OCI-LY3 (cell line): ENCODE results near the gene CMSS1.

ENCODE experiments used
- H2AFZ ChIP-seq: fragments of 200-600, 300-600 bp; shearing (Covaris generic); 2 replicates; pipeline ENCODE4 v1.6.0; 2014; ENCODE audit warnings: antibody characterized with exemption, low read depth, low read length
- H3K27ac ChIP-seq: fragments of 200-600, 300-600 bp; sonication (generic); 2 replicates; pipeline ENCODE4 v1.5.1; 2014; ENCODE audit warnings: mild to moderate bottlenecking, low read length, moderate library complexity, mixed read lengths
- H3K27me3 ChIP-seq: fragments of 200-600, 300-600 bp; sonication (generic); 2 replicates; pipeline ENCODE4 v1.6.1; 2014; ENCODE audit warnings: low read depth, low read length, mixed read lengths
- H3K36me3 ChIP-seq: fragments of 200-600, 300-600 bp; sonication (generic); replicated peaks from 2 replicates; pipeline ENCODE3; 2014; ENCODE audit warnings: low read depth, low read length, mixed read lengths
- H3K4me1 ChIP-seq: fragments of 300-600, 200-600 bp; sonication (generic); 2 replicates; pipeline ENCODE4 v1.6.1; 2014; ENCODE audit warnings: low read length, mixed read lengths
- H3K4me2 ChIP-seq: fragments of 200-600, 300-600 bp; sonication (generic); 2 replicates; pipeline ENCODE4 v1.6.1; 2014; ENCODE audit warnings: low read length, mixed read lengths
- H3K4me3 ChIP-seq: fragments of 300-600, 200-600 bp; sonication (generic); 2 replicates; pipeline ENCODE4 v1.5.1; 2014; ENCODE audit warnings: antibody characterized with exemption, mild to moderate bottlenecking, low read length, moderate library complexity
- H3K79me2 ChIP-seq: fragments of 300-600, 200-600 bp; shearing (Covaris generic); 2 replicates; pipeline ENCODE4 v1.6.1; 2014; ENCODE audit warnings: mild to moderate bottlenecking, low read length, mixed read lengths
- H3K9ac ChIP-seq: fragments of 300-600, 200-600 bp; shearing (Covaris generic); 2 replicates; pipeline ENCODE4 v1.6.0; 2014; ENCODE audit warnings: mild to moderate bottlenecking, low read length, moderate library complexity
- H3K9me3 ChIP-seq: fragments of 200-600, 300-600 bp; shearing (Covaris generic); 2 replicates; pipeline ENCODE4 v1.6.1; 2014; ENCODE audit warnings: low read length, mixed read lengths; ENCODE audit not compliant: insufficient read depth
- H4K20me1 ChIP-seq: fragments of 200-600, 300-600 bp; sonication (generic); 2 replicates; pipeline ENCODE4 v1.6.1; 2016; ENCODE audit warnings: low read length, mixed read lengths; ENCODE audit not compliant: insufficient read depth
- EZH2phosphoT487 ChIP-seq: fragments of 200-600 bp; shearing (Covaris generic); IDR thresholded peaks from 2 replicates; pipeline ENCODE4 v1.6.1; 2018; ENCODE audit warnings: antibody characterized with exemption, mixed run types, low read depth
- TF ChIP-seq, protein P1 (sequence below): fragments of 200-600, 300-600 bp; sonication (generic); IDR thresholded peaks from 2 replicates; pipeline ENCODE4 v1.5.1; 2014; ENCODE audit warnings: antibody characterized with exemption, low read length, low read depth

The CMSS1 gene

DNA sequence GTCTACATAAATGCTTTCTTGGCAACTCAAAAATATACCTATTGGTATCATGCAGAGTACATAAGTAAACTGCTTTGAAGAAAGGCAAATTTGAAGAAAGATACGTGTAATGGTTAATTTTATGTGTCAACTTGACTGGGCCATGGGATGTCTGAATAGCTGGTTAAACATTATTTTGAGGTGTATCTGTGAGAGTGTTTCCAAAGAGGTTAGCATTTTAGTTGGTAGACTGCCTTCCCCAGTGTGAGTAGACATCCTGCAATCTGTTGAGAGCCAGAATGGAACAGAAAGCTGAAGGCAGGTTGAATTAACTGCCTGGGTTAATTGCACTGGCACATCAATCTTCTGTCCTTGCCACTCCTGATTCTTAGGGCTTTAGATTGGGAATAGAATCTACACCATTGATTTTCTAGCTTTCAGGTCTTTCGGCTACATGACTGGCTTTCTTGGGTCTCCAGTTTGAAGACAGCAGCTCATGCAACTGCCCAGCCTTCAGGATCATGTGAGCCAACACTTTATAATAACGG, 98.3 kb downstream of the CMSS1 start:
- H3K9ac ChIP-seq: no peak overlapping the region
- no peaks in the 10 kb centered on the region for H4K20me1 ChIP-seq
- H3K27me3 ChIP-seq: no peaks in the 10 kb centered on the region
- no peak overlapping the region for H2AFZ ChIP-seq
- TF ChIP-seq, protein P1, sequence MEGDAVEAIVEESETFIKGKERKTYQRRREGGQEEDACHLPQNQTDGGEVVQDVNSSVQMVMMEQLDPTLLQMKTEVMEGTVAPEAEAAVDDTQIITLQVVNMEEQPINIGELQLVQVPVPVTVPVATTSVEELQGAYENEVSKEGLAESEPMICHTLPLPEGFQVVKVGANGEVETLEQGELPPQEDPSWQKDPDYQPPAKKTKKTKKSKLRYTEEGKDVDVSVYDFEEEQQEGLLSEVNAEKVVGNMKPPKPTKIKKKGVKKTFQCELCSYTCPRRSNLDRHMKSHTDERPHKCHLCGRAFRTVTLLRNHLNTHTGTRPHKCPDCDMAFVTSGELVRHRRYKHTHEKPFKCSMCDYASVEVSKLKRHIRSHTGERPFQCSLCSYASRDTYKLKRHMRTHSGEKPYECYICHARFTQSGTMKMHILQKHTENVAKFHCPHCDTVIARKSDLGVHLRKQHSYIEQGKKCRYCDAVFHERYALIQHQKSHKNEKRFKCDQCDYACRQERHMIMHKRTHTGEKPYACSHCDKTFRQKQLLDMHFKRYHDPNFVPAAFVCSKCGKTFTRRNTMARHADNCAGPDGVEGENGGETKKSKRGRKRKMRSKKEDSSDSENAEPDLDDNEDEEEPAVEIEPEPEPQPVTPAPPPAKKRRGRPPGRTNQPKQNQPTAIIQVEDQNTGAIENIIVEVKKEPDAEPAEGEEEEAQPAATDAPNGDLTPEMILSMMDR: no peak
- no peak for TF ChIP-seq EZH2phosphoT487
- no peak overlapping the region for H3K4me2 ChIP-seq
- no peaks in the 10 kb centered on the region; the same call in 1 of the 2 replicates for H3K79me2 ChIP-seq
- no peaks in the 10 kb centered on the region for H3K9me3 ChIP-seq
- H3K4me1 ChIP-seq: no peaks in the 10 kb centered on the region
- H3K27ac ChIP-seq: no peak overlapping the region
- no peaks in the 10 kb centered on the region for H3K36me3 ChIP-seq
- no peak overlapping the region for H3K4me3 ChIP-seq

DNA sequence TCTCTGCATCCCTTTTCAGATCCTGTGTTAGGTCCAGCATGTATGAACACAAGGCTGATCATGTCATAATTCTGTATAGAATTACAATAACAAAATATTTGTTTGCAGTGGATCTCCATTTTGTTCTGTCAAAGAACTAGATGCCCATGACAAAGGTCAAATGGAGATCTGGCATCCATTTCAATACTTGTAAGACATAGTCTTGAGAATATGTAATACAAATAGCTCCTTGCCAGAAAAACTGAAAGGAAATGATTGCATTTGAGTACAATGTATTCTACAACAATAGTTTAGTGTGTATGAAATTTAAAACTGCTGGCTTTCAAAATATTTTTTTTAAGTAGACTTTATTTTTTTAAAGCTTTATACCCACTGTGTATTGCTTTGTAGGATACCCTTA, 101.1 kb downstream of the CMSS1 start:
- H3K4me3 ChIP-seq: no peak overlapping the region
- H3K79me2 ChIP-seq: no peaks in the 10 kb centered on the region; the same call in 1 of the 2 replicates
- no peaks in the 10 kb centered on the region for H3K27me3 ChIP-seq
- H4K20me1 ChIP-seq: no peaks in the 10 kb centered on the region
- no peak overlapping the region for H3K27ac ChIP-seq
- TF ChIP-seq EZH2phosphoT487: no peak
- TF ChIP-seq, protein P1: no peak
- H3K4me2 ChIP-seq: no peak overlapping the region
- H3K9ac ChIP-seq: no peak overlapping the region
- H3K36me3 ChIP-seq: no peaks in the 10 kb centered on the region
- no peak overlapping the region for H2AFZ ChIP-seq
- H3K9me3 ChIP-seq: no peaks in the 10 kb centered on the region
- H3K4me1 ChIP-seq: no peaks in the 10 kb centered on the region

DNA sequence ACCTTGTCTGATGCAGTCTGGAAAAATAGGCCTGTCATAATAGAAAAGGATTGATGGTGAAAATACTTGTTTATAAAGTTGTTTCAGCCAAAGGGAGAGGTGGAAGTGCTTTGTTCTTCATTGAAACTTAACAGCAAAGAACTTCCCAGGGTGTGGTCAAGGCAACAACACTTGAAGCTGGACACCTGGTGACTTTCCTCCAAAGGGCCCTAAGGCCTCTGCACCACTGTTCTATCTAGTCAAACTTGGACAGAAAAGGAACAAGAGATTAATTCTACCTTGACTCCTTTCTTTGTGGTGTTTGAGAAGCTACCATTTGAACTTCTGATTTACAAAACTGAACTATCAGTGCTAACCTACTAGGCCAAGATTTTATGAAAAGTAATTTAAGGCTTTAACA, 102.0 kb downstream of the CMSS1 start:
- no peaks in the 10 kb centered on the region for H3K27me3 ChIP-seq
- no peak overlapping the region for H3K4me3 ChIP-seq
- H2AFZ ChIP-seq: no peak overlapping the region
- no peak overlapping the region for H3K9ac ChIP-seq
- no peaks in the 10 kb centered on the region for H4K20me1 ChIP-seq
- H3K27ac ChIP-seq: no peak overlapping the region
- TF ChIP-seq, protein P1: no peak
- no peak for TF ChIP-seq EZH2phosphoT487
- H3K4me2 ChIP-seq: no peak overlapping the region
- H3K4me1 ChIP-seq: no peaks in the 10 kb centered on the region
- no peaks in the 10 kb centered on the region for H3K9me3 ChIP-seq
- no peaks in the 10 kb centered on the region; the same call in 1 of the 2 replicates for H3K79me2 ChIP-seq
- H3K36me3 ChIP-seq: no peaks in the 10 kb centered on the region

DNA sequence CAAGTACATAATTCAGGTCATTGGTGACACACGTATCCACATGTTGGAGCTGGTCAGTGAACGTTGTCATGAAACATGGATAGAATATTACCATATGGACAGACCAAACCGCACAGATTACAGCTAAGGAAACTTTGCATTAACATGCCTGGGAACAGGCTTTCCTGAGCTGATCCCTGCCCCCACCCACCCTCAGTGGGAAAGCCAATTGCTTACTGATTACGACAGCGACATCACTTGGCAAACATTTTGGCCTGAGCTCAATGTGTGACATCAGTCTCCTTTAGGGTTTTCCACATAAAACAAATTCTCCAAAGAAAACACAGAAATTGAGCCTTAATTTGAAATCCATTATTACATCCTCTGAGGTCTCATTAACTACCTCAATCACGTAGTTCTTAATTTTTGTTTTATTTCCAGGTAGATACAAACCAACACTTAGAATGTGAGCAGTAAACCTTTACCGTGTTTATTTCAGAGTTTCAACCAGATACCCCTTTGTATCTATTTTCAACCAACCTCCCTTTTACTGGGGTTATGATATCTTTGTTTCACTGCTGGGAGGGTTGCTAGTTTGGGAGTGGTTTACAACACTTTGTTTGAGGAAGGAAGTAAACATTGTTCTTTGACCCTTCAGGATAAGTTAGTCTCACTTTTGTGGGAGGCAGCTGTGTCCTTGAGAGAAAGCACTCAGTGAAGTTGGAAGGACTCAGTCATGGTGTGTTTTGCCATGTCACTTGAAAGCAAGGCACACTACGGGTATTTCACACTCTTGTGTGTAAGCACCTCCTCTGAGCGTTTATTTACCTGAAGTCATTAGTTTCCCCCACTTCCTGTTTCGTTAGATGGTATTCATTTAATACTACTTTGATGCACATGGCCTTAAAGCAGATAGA, 103.1 kb downstream of the CMSS1 start:
- no peaks in the 10 kb centered on the region for H3K36me3 ChIP-seq
- TF ChIP-seq, protein P1: no peak
- no peak for TF ChIP-seq EZH2phosphoT487
- H3K4me3 ChIP-seq: no peak overlapping the region
- no peaks in the 10 kb centered on the region for H4K20me1 ChIP-seq
- no peak overlapping the region for H3K9ac ChIP-seq
- no peaks in the 10 kb centered on the region for H3K9me3 ChIP-seq
- H3K27me3 ChIP-seq: no peaks in the 10 kb centered on the region
- no peak overlapping the region for H3K27ac ChIP-seq
- H3K79me2 ChIP-seq: no peaks in the 10 kb centered on the region; the same call in 1 of the 2 replicates
- H3K4me1 ChIP-seq: no peaks in the 10 kb centered on the region
- no peak overlapping the region for H2AFZ ChIP-seq
- H3K4me2 ChIP-seq: no peak overlapping the region
